ENCODE measurements around the gene FOSL2.

FOSL2 gene

GRCh38 chr2:28434600-28434989 is 41.9 kb downstream of the FOSL2 start:
- DNase-seq = no peak

- DNase-seq = no peak
Observed at GRCh38 chr2:28435241-28435640, 42.6 kb downstream of the FOSL2 start.

- no peak for DNase-seq
Observed at GRCh38 chr2:28435814-28436351, 43.2 kb downstream of the FOSL2 start.

- no peak for DNase-seq
Observed at GRCh38 chr2:28436525-28437051, 43.9 kb downstream of the FOSL2 start.

GRCh38 chr2:28437149-28437835 is 44.6 kb downstream of the FOSL2 start:
- DNase-seq = no peak

GRCh38 chr2:28437918-28438317 is 45.3 kb downstream of the FOSL2 start:
- DNase-seq = no peak

- no peak for DNase-seq
Observed at GRCh38 chr2:28438532-28439063, 45.9 kb downstream of the FOSL2 start.

- DNase-seq = no peak
Observed at GRCh38 chr2:28439127-28439526, 46.5 kb downstream of the FOSL2 start.

- DNase-seq = no peak
Observed at GRCh38 chr2:28439763-28440162, 47.1 kb downstream of the FOSL2 start.

- DNase-seq = no peak
Observed at GRCh38 chr2:28442328-28442727, 49.7 kb downstream of the FOSL2 start.

GRCh38 chr2:28444956-28445355 is 52.3 kb downstream of the FOSL2 start:
- DNase-seq = no peak

- DNase-seq = peak; percentile 58
Observed at GRCh38 chr2:28445448-28446258, 53.0 kb downstream of the FOSL2 start.

- DNase-seq = no peak
Observed at GRCh38 chr2:28446531-28446930, 53.9 kb downstream of the FOSL2 start.

- DNase-seq = no peak
Observed at GRCh38 chr2:28447086-28447485, 54.4 kb downstream of the FOSL2 start.

GRCh38 chr2:28447943-28448792 is 55.5 kb downstream of the FOSL2 start:
- DNase-seq = peak; percentile 32

GRCh38 chr2:28448793-28449100 is 56.1 kb downstream of the FOSL2 start:
- DNase-seq = no peak

GRCh38 chr2:28449126-28449487 is 56.4 kb downstream of the FOSL2 start:
- no peak for DNase-seq

GRCh38 chr2:28449488-28450395 is 57.1 kb downstream of the FOSL2 start:
- DNase-seq = peak; percentile 66

- DNase-seq = no peak
Observed at GRCh38 chr2:28450901-28451565, 58.4 kb downstream of the FOSL2 start.

GRCh38 chr2:28451793-28452533 is 59.3 kb downstream of the FOSL2 start:
- DNase-seq = no peak

All from CD4-positive, alpha-beta T cell treated with Interleukin-15 for 1 hour (primary cell).